Measurements from ENCODE around the gene APIP.
"Not testable (repeated sequence)": the region's sequence is repeated elsewhere in the genome, so short reads cannot be mapped to it uniquely, and the experiment has no call there.

APIP gene

GRCh38 chr11:34928268-34928959 lies 12.2 kb upstream of the APIP start:
- Histone ChIP-seq H3K27ac (no peak overlapping the region), H3K4me3 (no peak overlapping the region)

- Histone ChIP-seq H3K4me3 (no peak overlapping the region), H3K27ac (peak overlapping the region in 1 of 21 experiments; percentile 32)
These were observed 10.6 kb upstream of the APIP start for GRCh38 chr11:34926831-34927132.

GRCh38 chr11:34926101-34926830 lies 10.1 kb upstream of the APIP start:
- no peak overlapping the region for H3K4me3 ChIP-seq
- peak overlapping the region in 2 of 21 experiments; percentile 17 to 32 for H3K27ac ChIP-seq

GRCh38 chr11:34924714-34925113 lies 8.5 kb upstream of the APIP start:
- Histone ChIP-seq H3K27ac (peak overlapping the region in 1 of 21 experiments; percentile 1), H3K4me3 (no peak overlapping the region)

GRCh38 chr11:34921156-34921555 lies 5.0 kb upstream of the APIP start:
- H3K27ac ChIP-seq: no peak overlapping the region

GRCh38 chr11:34916843-34917770 lies 928 bp upstream of the APIP start:
- H3K27ac ChIP-seq: peak overlapping the region; percentile 55 to 97 (median 93)
- H3K4me3 ChIP-seq: peak overlapping the region; percentile 51 to 96 (median 84)

More at GRCh38 chr11:34921156-34921555, 5.0 kb upstream of the APIP start:
- no peak overlapping the region for H3K4me3 ChIP-seq

- H3K4me3 ChIP-seq: peak overlapping the region; percentile 51 to 96 (median 84)
- H3K27ac ChIP-seq: peak overlapping the region; percentile 77 to 97 (median 93)
These were observed 804 bp downstream of the APIP start for GRCh38 chr11:34915136-34916014.

- H3K27ac ChIP-seq, H3K4me3 ChIP-seq: not testable (repeated sequence)
These were observed 2.6 kb downstream of the APIP start for GRCh38 chr11:34913556-34913955.

GRCh38 chr11:34911676-34912075 lies 4.5 kb downstream of the APIP start:
- no peak overlapping the region for H3K27ac ChIP-seq
- H3K4me3 ChIP-seq: no peak overlapping the region

- H3K4me3 ChIP-seq: no peak overlapping the region
- H3K27ac ChIP-seq: peak overlapping the region in 1 of 21 experiments; percentile 2
These were observed 5.4 kb downstream of the APIP start for GRCh38 chr11:34910817-34911216.

- no peak overlapping the region for H3K4me3 ChIP-seq
- peak overlapping the region in 1 of 21 experiments; percentile 2 for H3K27ac ChIP-seq
These were observed 6.2 kb downstream of the APIP start for GRCh38 chr11:34909955-34910354.

- H3K27ac ChIP-seq: no peak overlapping the region
- H3K4me3 ChIP-seq: no peak overlapping the region
These were observed 6.8 kb downstream of the APIP start for GRCh38 chr11:34909415-34909814.

- no peak overlapping the region for H3K27ac ChIP-seq
These were observed 8.1 kb downstream of the APIP start for GRCh38 chr11:34907934-34908593.

GRCh38 chr11:34905666-34906065 lies 10.5 kb downstream of the APIP start:
- no peak overlapping the region for H3K27ac ChIP-seq
- H3K4me3 ChIP-seq: no peak overlapping the region

More at GRCh38 chr11:34907934-34908593, 8.1 kb downstream of the APIP start:
- H3K4me3 ChIP-seq: no peak overlapping the region

GRCh38 chr11:34904421-34904955 lies 11.7 kb downstream of the APIP start:
- no peak overlapping the region for H3K27ac ChIP-seq
- no peak overlapping the region for H3K4me3 ChIP-seq

- no peak overlapping the region for H3K4me3 ChIP-seq
These were observed 16.6 kb downstream of the APIP start for GRCh38 chr11:34899633-34900016.

GRCh38 chr11:34898474-34898873 lies 17.7 kb downstream of the APIP start:
- Histone ChIP-seq H3K4me3 (no peak overlapping the region), H3K27ac (no peak overlapping the region)

More at GRCh38 chr11:34899633-34900016, 16.6 kb downstream of the APIP start:
- no peak overlapping the region for H3K27ac ChIP-seq

GRCh38 chr11:34897171-34897870 lies 18.9 kb downstream of the APIP start:
- H3K27ac ChIP-seq: no peak overlapping the region

More at GRCh38 chr11:34897171-34897870, 18.9 kb downstream of the APIP start:
- H3K4me3 ChIP-seq: no peak overlapping the region

All from skin epidermis (tissue), 12 donors.